Measurements from ENCODE around the gene GAN.
A peak's percentile ranks its signal among the peaks of the same experiment; 100 is the strongest.

Gene GAN

DNA sequence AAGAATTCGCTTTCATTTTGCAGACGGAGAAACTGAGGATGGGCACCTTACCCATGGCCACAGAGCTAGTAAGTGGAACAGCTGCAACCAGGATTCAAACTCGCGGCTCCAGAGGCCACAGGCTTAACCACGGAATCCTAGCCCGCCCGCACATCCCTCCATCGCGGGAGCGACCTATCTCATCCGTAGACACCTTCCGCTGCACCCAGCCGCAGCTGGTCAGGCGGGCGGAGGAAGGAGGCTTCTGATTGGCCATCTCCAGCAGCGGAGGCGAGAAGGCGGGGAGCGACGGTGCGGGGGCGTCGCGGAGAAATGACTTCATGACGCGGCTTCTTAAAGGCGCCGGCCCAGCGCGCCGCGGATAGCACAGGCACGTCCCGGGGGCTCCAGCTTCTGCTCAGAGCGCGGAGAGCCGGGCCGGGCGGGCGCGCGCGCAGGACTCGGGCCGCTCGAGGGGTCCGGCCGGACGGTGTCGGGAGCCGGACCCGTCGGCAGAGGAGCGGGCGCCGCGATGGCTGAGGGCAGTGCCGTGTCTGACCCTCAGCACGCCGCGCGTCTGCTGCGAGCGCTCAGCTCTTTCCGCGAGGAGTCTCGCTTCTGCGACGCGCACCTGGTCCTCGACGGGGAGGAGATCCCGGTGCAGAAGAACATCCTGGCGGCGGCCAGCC, at the start of gene GAN:
Gene GAN (plus strand): TSS at position 360 of the 668 bp plus-strand sequence. CDS start 152 bp downstream, at position 512.
- DNase-seq (ENCODE audit: low read depth, low spot score): peak; percentile 88

GRCh38 chr16:81265052-81265451, 49.7 kb upstream of the GAN start:
- DNase-seq (ENCODE audit: low read depth, low spot score): no peak

GRCh38 chr16:81265658-81266451, 48.9 kb upstream of the GAN start:
- DNase-seq (ENCODE audit: low read depth, low spot score): no peak

DNA sequence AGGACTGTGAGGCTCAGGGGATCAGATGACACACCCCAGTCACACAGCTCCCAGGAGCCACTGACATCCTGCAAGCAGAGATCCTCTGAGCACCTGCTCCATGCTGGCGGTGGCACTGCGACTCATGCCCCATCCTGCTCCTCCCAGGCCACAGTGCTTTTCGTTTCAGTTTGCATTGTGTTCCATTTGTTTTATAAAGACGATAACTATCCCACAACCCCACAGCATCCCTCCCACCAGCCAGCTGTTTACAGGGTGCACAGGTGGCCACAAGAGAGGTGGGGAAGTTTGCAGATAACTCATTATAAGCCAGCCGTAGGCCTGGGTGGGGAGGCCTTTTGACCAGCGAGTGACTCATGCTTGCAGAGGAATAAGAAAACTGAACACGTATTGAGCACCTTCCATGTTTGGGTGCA, 48.1 kb upstream of the GAN start:
- DNase-seq (ENCODE audit: low read depth, low spot score): no peak

DNA sequence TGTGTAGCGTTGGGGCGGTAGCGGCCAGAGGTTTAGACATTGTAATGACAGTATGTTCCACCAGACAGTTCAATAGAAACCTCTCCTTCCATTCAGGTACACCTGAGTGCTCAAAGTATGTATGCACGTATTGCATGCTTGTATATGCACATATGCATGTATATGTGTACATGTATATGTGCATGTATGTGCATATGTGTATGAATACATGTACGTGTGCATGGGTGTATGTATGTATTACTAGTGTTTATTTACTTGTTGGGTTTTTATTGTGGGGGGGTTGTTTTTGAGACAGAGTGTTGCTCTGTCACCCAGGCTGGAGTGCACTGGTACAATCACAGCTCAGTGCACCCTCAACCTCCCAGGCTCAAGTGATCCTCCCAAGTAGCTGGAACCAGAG, 46.3 kb upstream of the GAN start:
- DNase-seq (ENCODE audit: low read depth, low spot score): no peak

GRCh38 chr16:81273223-81273950, 41.4 kb upstream of the GAN start:
- DNase-seq (ENCODE audit: low read depth, low spot score): no peak

DNA sequence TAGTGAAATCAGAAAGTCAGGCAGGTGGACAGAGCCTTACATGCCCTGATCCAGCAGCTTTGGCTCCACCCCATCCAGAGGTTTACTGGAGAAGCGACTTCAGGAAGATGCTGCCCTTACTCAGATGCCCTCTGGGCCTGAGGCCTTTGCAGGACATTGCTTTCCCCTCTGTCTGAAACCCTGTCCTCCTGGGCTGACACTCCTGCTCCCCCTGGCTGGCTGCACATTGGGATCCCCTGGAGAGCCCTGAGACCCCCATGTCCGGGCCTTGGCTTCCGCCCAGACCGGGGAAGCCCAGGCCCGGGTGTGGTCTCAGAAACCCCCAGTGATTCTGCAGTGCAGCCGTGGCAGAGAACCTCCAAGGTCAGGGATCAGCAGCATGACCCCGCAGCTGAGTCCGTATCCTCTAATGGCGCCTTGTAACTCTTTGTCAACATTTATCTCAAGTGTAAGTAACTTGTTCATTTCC, 39.7 kb upstream of the GAN start:
- DNase-seq (ENCODE audit: low read depth, low spot score): no peak

DNA sequence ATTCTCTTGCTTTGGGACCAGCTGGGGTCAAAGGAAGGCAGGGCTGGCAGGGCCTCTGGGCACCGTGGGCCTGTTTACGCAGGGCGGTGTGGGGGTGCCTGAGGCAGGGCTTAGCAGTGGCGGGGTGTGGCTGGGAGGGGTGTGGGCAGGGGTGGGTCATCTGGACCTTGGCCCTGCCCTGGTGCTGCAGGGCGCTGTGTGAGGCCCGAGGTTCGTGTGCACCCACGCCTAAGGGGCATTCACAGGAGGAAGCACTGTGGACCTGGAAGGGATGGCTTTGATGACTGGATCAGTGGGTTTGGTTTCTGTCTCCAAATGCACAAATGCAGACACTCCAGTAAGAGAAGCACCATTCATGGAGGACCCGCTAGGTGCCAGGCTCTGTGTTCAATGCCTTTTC, 39.0 kb upstream of the GAN start:
- DNase-seq (ENCODE audit: low read depth, low spot score): no peak

GRCh38 chr16:81276323-81276722, 38.4 kb upstream of the GAN start:
- no peak for DNase-seq (ENCODE audit: low read depth, low spot score)

- DNase-seq (ENCODE audit: low read depth, low spot score): no peak
Measured at GRCh38 chr16:81277541-81278080, 37.2 kb upstream of the GAN start.

GRCh38 chr16:81278526-81278925, 36.2 kb upstream of the GAN start:
- no peak for DNase-seq (ENCODE audit: low read depth, low spot score)

- no peak for DNase-seq (ENCODE audit: low read depth, low spot score)
Measured at GRCh38 chr16:81279392-81279791, 35.4 kb upstream of the GAN start.

- DNase-seq (ENCODE audit: low read depth, low spot score): no peak
Measured at GRCh38 chr16:81280393-81280792, 34.4 kb upstream of the GAN start.

DNA sequence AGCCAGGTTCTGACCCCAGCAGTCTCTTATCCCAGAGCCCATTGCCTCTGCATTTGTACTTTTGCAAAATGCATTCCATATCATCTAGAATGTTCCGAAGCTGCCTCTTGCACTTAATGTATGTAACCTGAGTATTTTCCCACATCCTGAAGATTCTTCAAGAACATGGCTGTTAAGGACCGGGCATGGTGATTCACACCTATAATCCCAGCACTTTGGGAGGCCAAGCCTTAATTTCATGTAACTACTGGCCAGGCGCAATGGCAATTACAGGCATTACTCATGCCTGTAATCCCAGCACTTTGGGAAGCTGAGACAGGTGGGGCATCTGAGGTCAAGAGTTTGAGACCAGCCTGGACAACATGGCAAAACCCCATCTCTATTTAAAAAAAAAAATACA, 31.7 kb upstream of the GAN start:
- DNase-seq (ENCODE audit: low read depth, low spot score): no peak

DNA sequence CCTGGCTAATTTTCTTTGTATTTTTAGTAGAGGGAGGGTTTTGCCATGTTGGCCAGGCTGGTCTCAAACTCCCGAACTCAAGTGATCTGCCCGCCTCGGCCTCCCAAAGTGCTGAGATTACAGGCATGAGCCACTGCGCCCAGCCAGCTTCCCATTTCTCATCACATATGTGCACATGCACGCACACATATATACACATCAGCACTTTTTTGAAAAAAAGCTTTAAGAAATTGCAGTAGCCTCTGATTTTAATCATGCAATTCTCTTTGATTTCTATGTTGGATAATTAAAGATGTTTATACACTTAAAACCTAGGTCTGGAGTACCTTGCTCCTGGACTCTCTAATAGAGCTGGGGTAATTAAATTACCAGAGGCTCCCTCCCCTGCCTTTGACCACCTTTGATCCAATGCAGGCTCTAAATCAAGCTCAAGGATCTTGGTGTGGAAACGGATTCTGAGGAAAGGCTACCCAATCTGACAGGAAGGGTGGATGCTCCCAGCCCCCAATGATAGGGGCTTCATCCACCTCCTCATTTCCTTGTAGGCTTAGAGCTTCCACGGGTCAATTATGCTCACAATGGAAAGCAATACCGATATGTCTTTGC, 29.7 kb upstream of the GAN start:
- DNase-seq (ENCODE audit: low read depth, low spot score): no peak

DNA sequence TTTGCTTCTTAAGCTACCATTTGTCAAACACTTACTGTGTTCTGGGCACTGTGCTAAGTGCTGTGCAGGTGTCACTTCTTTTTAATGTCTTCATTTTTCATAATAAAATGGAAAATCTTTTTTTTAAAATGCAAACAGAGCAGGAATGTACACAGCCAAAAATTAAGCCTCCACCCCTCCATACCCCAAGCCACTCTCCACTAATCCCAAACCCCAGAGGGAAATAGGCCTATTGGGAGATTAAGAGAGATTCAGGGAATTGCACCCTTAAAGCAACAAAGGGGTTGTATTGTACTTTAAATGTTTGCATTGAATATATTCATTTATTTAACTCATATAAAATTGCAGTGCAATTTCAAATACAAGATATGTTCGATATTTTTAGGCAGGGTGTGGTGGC, 28.6 kb upstream of the GAN start:
- DNase-seq (ENCODE audit: low read depth, low spot score): no peak

DNA sequence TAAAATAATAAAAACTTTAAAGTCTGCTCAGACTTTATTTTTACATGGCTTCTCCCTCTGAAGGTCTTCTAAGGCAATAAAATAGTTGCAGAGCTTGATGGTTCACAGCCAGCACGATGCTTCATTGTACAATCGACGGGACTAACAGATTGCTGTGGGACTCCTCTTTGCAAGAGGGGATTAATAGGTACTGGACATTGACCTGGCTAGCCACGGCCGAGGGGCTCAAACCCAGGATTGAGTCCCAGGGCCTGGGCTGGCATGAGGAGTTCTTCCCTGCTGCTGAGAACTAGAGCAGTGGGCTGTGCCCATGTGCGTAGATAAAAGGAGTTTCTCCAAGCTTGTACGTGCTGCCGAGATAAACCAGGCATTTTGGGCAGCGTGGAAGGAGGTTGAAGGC, 23.6 kb upstream of the GAN start:
- no peak for DNase-seq (ENCODE audit: low read depth, low spot score)

DNA sequence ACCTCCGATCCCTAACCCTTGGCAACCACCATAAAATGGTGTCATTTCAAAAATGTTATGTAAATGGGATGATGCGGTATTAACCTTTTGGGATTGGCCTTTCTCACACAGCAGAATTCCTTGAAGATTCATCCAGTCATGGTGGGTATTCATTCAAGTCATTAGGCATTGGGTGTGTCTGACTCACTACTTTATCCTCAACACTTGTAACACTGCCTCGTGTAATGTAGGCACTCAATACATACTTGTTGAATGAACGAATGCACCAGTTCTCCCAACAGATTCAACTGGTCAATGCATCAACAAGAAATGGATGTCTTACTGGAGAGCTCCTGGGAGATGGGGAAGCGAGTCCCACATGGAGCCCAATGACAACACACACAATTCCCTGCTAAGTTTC, 21.8 kb upstream of the GAN start:
- DNase-seq (ENCODE audit: low read depth, low spot score): no peak

DNA sequence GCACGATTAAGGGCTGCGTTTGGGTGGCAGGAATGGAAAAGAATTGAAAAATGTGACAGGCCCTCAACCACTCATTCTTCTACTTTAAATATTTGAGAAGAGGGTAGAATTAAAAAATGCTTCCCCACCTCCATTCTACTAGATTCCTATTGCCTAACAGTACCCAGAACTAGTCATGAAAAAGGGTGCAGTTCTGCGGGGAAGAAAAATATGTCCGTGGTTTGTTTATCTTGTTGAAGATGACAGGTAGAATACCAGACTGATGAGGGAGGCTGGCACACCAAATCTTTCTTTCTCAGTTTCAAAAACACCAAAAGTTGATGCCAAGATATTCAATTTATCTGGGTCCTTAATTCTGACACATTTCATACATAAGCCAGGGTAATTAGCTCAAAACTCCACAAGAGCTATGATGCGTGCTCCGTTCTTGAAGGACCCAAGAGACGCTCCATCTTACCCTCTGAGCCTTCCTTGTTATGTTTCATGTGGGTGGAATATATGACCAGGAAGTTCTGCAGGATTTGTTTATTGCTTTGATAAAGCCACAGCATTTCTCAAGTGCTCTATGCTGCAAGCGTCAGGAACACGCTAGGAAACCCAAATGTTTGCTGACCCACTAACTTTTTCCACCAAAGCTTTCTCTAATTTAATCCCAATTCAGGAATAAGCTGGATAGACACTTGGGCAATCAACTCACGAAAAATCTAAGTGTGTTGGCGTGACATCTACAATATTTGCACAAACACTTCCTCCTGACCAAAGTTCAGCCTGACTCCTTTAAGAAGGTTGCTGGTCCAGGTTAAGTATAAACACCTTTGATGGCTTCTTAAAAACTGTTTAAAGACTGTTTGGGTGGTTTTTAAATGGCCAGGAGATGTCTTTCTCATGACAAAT, 20.6 kb upstream of the GAN start:
- DNase-seq (ENCODE audit: low read depth, low spot score): no peak

DNA sequence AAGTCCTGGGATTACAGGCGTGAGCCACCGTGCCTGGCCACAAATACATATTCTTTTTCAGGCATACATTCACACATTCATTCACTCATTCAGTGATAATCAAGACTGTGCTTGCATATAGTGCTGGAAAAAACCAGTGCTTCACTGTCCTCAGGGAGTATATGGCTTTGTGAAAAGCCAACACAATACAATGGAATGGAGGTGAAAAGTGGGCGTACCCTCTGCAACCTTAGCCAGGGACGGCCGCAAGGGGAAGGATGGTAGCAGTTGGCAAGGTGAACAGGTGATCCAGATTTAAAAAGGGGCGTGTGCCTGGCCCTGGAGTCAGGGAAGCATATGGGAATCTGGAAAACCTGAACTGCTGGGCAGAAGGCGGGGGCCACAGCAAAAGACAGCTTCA, 18.1 kb upstream of the GAN start:
- DNase-seq (ENCODE audit: low read depth, low spot score): no peak

DNA sequence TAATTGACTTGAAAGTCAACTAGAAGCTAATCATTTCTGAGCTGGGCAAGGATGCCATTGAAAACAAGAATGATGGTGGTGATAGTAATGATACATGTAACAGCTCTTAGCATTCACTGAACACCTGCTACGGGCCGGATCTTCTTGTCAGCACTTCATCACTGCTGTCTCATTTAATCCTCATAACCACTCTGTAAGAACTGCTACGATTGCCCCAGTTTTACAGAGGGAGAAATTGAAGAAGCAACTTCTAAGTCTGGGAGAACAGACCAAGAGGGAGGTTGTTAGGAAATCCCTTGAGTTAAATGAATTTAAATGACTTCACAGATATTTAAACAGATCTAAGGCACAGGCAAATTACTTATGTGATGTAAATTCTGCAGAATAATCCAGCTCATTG, 7.0 kb upstream of the GAN start:
- no peak for DNase-seq (ENCODE audit: low read depth, low spot score)

Measured in activated CD4-positive, CD25-positive, alpha-beta regulatory T cell treated with anti-CD3 and anti-CD28 coated beads, Interleukin-2, amount 50 U/mL, for 16 hours (primary cell).